GM23338 (cell line): ENCODE measurements around the gene FBF1. TPM values are rescaled to one million over a fixed set of nuclear protein-coding genes. Genes with fewer than 3 reads are reported as not detected.

Source experiments
- ATAC-seq: fragments of 200-7000 bp; cut with Tn5 transposase; 3 replicates; pipeline ENCODE4 v1.9.1; 2020
- DNase-seq: peaks from one replicate; pipeline ENCODE4 v3.0.0-alpha.2; 2015; ENCODE audit warnings: low spot score
- H2AFZ ChIP-seq: fragments of 200-600 bp; sonication (generic); 2 replicates; pipeline ENCODE4 v1.8.0; 2016; ENCODE audit warnings: antibody characterized with exemption, mild to moderate bottlenecking, moderate library complexity
- H3F3A ChIP-seq: fragments of 200-600 bp; sonication (generic); replicated peaks from 2 replicates; pipeline ENCODE4 v1.8.0; 2017; ENCODE audit warnings: antibody characterized with exemption, mixed run types, low read depth
- H3K27ac ChIP-seq: fragments of 200-600 bp; sonication (generic); 2 replicates; pipeline ENCODE4 v1.6.1; 2016; ENCODE audit warnings: low read depth
- H3K27me3 ChIP-seq: fragments of 200-600 bp; sonication (generic); 2 replicates; pipeline ENCODE4 v1.8.0; 2016; ENCODE audit warnings: mild to moderate bottlenecking, mixed run types, moderate library complexity; ENCODE audit not compliant: insufficient read depth
- H3K36me3 ChIP-seq: fragments of 200-600 bp; sonication (generic); 2 replicates; pipeline ENCODE4 v1.8.0; 2016; ENCODE audit warnings: mild to moderate bottlenecking; ENCODE audit not compliant: insufficient read depth
- H3K4me1 ChIP-seq: fragments of 200-600 bp; sonication (generic); 2 replicates; pipeline ENCODE4 v1.8.0; 2016; ENCODE audit warnings: mild to moderate bottlenecking, moderate library complexity; ENCODE audit not compliant: insufficient read depth
- H3K4me2 ChIP-seq: fragments of 200-600 bp; sonication (generic); 2 replicates; pipeline ENCODE4 v1.7.1; 2017; ENCODE audit warnings: mixed run types
- H3K4me3 ChIP-seq: fragments of 200-600 bp; sonication (generic); 2 replicates; pipeline ENCODE4 v1.6.1; 2016; ENCODE audit warnings: mixed run types
- H3K79me2 ChIP-seq: fragments of 200-600 bp; sonication (generic); replicated peaks from 2 replicates; pipeline ENCODE4 v1.8.0; 2017; ENCODE audit warnings: mild to moderate bottlenecking; ENCODE audit not compliant: insufficient read depth
- H3K9me2 ChIP-seq: fragments of 200-600 bp; sonication (generic); 2 replicates; pipeline ENCODE4 v1.8.0; 2017; ENCODE audit not compliant: insufficient read depth
- H4K20me1 ChIP-seq: fragments of 200-600 bp; sonication (generic); replicated peaks from 2 replicates; pipeline ENCODE4 v1.8.0; 2017; ENCODE audit warnings: mild to moderate bottlenecking; ENCODE audit not compliant: insufficient read depth
- H3K27ac Mint-ChIP-seq: 2 replicates; pipeline ENCODE4 v1.8.0; 2020; ENCODE audit warnings: inconsistent platforms, mild to moderate bottlenecking, moderate library complexity, mixed read lengths
- H3K27me3 Mint-ChIP-seq: 3 replicates; pipeline ENCODE4 v1.8.0; 2022; ENCODE audit warnings: low read depth, mild to moderate bottlenecking, moderate library complexity, mixed read lengths, inconsistent platforms; ENCODE audit not compliant: insufficient read depth, poor library complexity
- H3K36me3 Mint-ChIP-seq: 3 replicates; pipeline ENCODE4 v1.8.0; 2021; ENCODE audit warnings: low read depth, mild to moderate bottlenecking, inconsistent platforms, moderate library complexity, mixed read lengths
- H3K4me1 Mint-ChIP-seq: 3 replicates; pipeline ENCODE4 v1.8.0; 2020; ENCODE audit warnings: mild to moderate bottlenecking, inconsistent platforms, mixed read lengths
- H3K4me3 Mint-ChIP-seq: 3 replicates; pipeline ENCODE4 v1.8.0; 2021; ENCODE audit warnings: moderate library complexity, mild to moderate bottlenecking, inconsistent platforms, mixed read lengths
- H3K9me3 Mint-ChIP-seq: 3 replicates; pipeline ENCODE4 v1.8.0; 2020; ENCODE audit warnings: moderate library complexity, mild to moderate bottlenecking, inconsistent platforms, mixed read lengths
- CREB1 ChIP-seq: fragments of 250-450 bp; sonication (Bioruptor Pico); IDR thresholded peaks from 2 replicates; pipeline ENCODE4 v1.5.0; 2020; ENCODE audit warnings: low read depth, mild to moderate bottlenecking, moderate library complexity
- EZH2 ChIP-seq: fragments of 200-600 bp; sonication (generic); IDR thresholded peaks from one replicate; pipeline ENCODE4 v1.8.0; 2017; ENCODE audit warnings: antibody characterized with exemption, mild to moderate bottlenecking, low read depth; ENCODE audit not compliant: unreplicated experiment
- EZH2phosphoT487 ChIP-seq: fragments of 200-600 bp; sonication (generic); IDR thresholded peaks from one replicate; pipeline ENCODE4 v1.8.1; 2018; ENCODE audit warnings: antibody characterized with exemption; ENCODE audit not compliant: unreplicated experiment
- JUNB ChIP-seq: IDR thresholded peaks from one replicate; pipeline ENCODE4 v1.6.1; 2016; ENCODE audit warnings: antibody characterized with exemption; ENCODE audit not compliant: unreplicated experiment
- NANOG ChIP-seq: IDR thresholded peaks from 2 replicates; pipeline ENCODE4 v1.6.1; 2016; ENCODE audit warnings: antibody characterized with exemption, borderline replicate concordance
- POLR2AphosphoS5 ChIP-seq: IDR thresholded peaks from 2 replicates; pipeline ENCODE4 v1.6.1; 2016; ENCODE audit warnings: antibody characterized with exemption, low read depth
- STAT1 ChIP-seq: IDR thresholded peaks from one replicate; pipeline ENCODE4 v1.6.1; 2016; ENCODE audit warnings: antibody characterized with exemption; ENCODE audit not compliant: unreplicated experiment
- ZNF114 ChIP-seq: fragments of 250-450 bp; sonication (Bioruptor Pico); IDR thresholded peaks from 2 replicates; pipeline ENCODE4 v1.5.0; 2020; ENCODE audit warnings: mild to moderate bottlenecking, moderate library complexity
- ZNF331 ChIP-seq: fragments of 250-450 bp; sonication (Bioruptor Pico); IDR thresholded peaks from 2 replicates; pipeline ENCODE4 v1.5.0; 2020; ENCODE audit warnings: low read depth, mild to moderate bottlenecking, moderate library complexity
- polyA plus RNA-seq: library from polyadenylated mRNA; unstranded; fragments of >200 nt; fragmentation: Nextera tagmentation; extraction: Ambion mirVana; gene quantifications from 2 replicates; pipeline ENCODE4 v1.2.1, GENCODE V29; 2016
- total RNA-seq: library from RNA; depleted of rRNA; stranded (reverse); fragments of >200 nt; shearing (Covaris generic); gene quantifications from 2 replicates; pipeline ENCODE4 v1.2.3, GENCODE V29; 2014
- TF ChIP-seq, protein P1 (sequence below): IDR thresholded peaks from 2 replicates; pipeline ENCODE4 v1.6.1; 2016; ENCODE audit warnings: antibody characterized with exemption
- TF ChIP-seq, protein P2 (sequence below): fragments of 250-450 bp; sonication (Bioruptor Pico); IDR thresholded peaks from 2 replicates; pipeline ENCODE4 v1.5.0; 2020; ENCODE audit warnings: mild to moderate bottlenecking, moderate library complexity
- TF ChIP-seq, protein P3 (sequence below), 2 experiments: fragments of 200-600 bp in 1 of 2; sonication (generic) in 1 of 2; conservative IDR thresholded peaks; 2 replicates each; pipeline versions ENCODE4 v1.5.1 to v1.6.1; 2016 to 2017; ENCODE audit warnings: antibody characterized with exemption in 2 of 2, low read depth in 2 of 2, mild to moderate bottlenecking in 2 of 2, moderate library complexity in 1 of 2
- TF ChIP-seq, protein P4 (sequence below): IDR thresholded peaks from one replicate; pipeline ENCODE4 v1.6.1; 2018; ENCODE audit warnings: antibody characterized with exemption; ENCODE audit not compliant: unreplicated experiment

The FBF1 gene
- total and polyA plus RNA-seq, 2 experiments from 2014 or later: 8.8 to 11.8 TPM

DNA sequence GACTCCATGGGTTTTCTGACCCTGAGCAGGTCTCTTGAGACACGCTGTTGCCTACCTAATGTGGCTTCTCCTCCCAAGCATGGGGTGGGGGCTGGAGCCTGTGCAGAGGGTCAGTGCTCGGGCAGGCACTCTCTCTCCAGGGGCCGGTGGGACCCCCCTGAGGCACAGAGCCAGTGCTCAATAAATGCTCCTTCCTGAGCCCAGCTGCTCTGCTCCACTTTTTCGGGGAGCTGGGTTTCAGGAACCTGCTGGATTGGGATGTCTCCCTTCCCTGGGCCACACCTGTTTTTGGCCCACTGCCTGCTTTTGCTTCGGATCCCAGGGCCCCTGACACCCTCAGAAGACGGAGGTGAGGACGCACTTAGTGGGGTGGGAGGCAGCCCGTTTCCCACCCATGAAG, 42.8 kb downstream of the FBF1 start:
- Mint-ChIP-seq H3K4me3 (peak overlapping the region; percentile 83), H3K36me3 (peaks cover 47% of the 10 kb centered on the region), H3K4me1 (peaks cover 26% of the 10 kb centered on the region), H3K9me3 (no peaks in the 10 kb centered on the region), H3K27me3 (peaks cover 10% of the 10 kb centered on the region), H3K27ac (0 out of 2 replicates have a peak overlapping the region, but pooled peaks have one; percentile 81)
- Histone ChIP-seq H3K9me2 (no peaks in the 10 kb centered on the region), H4K20me1 (no peaks in the 10 kb centered on the region; the same call in 1 of the 2 replicates), H3K27ac (peak overlapping the region; percentile 81; the same call in 1 of the 2 replicates), H3K4me1 (peaks cover 18% of the 10 kb centered on the region; the same call in 1 of the 2 replicates), H3K4me3 (no peak overlapping the region), H3K4me2 (no peak overlapping the region), H2AFZ (no peak overlapping the region), H3K27me3 (no peaks in the 10 kb centered on the region), H3F3A (peaks cover 35% of the 10 kb centered on the region), H3K36me3 (peaks cover 13% of the 10 kb centered on the region), H3K79me2 (peaks cover 20% of the 10 kb centered on the region)
- no peak for DNase-seq
- no peak for ATAC-seq
- TF ChIP-seq POLR2AphosphoS5 (no peak), EZH2phosphoT487 (no peak), EZH2 (no peak), NANOG (no peak), CREB1 (CRISPR knock-in tag) (no peak), JUNB (no peak), ZNF331 (CRISPR knock-in tag) (no peak), STAT1 (no peak), ZNF114 (CRISPR knock-in tag) (no peak)
- TF ChIP-seq, protein P1, sequence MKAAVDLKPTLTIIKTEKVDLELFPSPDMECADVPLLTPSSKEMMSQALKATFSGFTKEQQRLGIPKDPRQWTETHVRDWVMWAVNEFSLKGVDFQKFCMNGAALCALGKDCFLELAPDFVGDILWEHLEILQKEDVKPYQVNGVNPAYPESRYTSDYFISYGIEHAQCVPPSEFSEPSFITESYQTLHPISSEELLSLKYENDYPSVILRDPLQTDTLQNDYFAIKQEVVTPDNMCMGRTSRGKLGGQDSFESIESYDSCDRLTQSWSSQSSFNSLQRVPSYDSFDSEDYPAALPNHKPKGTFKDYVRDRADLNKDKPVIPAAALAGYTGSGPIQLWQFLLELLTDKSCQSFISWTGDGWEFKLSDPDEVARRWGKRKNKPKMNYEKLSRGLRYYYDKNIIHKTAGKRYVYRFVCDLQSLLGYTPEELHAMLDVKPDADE: no peak
- TF ChIP-seq, protein P2, sequence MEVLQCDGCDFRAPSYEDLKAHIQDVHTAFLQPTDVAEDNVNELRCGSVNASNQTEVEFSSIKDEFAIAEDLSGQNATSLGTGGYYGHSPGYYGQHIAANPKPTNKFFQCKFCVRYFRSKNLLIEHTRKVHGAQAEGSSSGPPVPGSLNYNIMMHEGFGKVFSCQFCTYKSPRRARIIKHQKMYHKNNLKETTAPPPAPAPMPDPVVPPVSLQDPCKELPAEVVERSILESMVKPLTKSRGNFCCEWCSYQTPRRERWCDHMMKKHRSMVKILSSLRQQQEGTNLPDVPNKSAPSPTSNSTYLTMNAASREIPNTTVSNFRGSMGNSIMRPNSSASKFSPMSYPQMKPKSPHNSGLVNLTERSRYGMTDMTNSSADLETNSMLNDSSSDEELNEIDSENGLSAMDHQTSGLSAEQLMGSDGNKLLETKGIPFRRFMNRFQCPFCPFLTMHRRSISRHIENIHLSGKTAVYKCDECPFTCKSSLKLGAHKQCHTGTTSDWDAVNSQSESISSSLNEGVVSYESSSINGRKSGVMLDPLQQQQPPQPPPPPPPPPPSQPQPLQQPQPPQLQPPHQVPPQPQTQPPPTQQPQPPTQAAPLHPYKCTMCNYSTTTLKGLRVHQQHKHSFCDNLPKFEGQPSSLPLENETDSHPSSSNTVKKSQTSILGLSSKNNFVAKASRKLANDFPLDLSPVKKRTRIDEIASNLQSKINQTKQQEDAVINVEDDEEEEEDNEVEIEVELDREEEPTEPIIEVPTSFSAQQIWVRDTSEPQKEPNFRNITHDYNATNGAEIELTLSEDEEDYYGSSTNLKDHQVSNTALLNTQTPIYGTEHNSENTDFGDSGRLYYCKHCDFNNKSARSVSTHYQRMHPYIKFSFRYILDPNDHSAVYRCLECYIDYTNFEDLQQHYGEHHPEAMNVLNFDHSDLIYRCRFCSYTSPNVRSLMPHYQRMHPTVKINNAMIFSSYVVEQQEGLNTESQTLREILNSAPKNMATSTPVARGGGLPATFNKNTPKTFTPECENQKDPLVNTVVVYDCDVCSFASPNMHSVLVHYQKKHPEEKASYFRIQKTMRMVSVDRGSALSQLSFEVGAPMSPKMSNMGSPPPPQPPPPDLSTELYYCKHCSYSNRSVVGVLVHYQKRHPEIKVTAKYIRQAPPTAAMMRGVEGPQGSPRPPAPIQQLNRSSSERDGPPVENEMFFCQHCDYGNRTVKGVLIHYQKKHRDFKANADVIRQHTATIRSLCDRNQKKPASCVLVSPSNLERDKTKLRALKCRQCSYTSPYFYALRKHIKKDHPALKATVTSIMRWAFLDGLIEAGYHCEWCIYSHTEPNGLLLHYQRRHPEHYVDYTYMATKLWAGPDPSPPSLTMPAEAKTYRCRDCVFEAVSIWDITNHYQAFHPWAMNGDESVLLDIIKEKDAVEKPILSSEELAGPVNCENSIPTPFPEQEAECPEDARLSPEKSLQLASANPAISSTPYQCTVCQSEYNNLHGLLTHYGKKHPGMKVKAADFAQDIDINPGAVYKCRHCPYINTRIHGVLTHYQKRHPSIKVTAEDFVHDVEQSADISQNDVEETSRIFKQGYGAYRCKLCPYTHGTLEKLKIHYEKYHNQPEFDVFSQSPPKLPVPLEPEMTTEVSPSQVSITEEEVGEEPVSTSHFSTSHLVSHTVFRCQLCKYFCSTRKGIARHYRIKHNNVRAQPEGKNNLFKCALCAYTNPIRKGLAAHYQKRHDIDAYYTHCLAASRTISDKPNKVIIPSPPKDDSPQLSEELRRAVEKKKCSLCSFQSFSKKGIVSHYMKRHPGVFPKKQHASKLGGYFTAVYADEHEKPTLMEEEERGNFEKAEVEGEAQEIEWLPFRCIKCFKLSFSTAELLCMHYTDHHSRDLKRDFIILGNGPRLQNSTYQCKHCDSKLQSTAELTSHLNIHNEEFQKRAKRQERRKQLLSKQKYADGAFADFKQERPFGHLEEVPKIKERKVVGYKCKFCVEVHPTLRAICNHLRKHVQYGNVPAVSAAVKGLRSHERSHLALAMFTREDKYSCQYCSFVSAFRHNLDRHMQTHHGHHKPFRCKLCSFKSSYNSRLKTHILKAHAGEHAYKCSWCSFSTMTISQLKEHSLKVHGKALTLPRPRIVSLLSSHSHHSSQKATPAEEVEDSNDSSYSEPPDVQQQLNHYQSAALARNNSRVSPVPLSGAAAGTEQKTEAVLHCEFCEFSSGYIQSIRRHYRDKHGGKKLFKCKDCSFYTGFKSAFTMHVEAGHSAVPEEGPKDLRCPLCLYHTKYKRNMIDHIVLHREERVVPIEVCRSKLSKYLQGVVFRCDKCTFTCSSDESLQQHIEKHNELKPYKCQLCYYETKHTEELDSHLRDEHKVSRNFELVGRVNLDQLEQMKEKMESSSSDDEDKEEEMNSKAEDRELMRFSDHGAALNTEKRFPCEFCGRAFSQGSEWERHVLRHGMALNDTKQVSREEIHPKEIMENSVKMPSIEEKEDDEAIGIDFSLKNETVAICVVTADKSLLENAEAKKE (CRISPR knock-in tag): no peak
- TF ChIP-seq, protein P3, sequence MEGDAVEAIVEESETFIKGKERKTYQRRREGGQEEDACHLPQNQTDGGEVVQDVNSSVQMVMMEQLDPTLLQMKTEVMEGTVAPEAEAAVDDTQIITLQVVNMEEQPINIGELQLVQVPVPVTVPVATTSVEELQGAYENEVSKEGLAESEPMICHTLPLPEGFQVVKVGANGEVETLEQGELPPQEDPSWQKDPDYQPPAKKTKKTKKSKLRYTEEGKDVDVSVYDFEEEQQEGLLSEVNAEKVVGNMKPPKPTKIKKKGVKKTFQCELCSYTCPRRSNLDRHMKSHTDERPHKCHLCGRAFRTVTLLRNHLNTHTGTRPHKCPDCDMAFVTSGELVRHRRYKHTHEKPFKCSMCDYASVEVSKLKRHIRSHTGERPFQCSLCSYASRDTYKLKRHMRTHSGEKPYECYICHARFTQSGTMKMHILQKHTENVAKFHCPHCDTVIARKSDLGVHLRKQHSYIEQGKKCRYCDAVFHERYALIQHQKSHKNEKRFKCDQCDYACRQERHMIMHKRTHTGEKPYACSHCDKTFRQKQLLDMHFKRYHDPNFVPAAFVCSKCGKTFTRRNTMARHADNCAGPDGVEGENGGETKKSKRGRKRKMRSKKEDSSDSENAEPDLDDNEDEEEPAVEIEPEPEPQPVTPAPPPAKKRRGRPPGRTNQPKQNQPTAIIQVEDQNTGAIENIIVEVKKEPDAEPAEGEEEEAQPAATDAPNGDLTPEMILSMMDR (conservative IDR thresholded peaks at IDR 0.05; ENCODE audit: low read depth in 2 of 2): no peak
- TF ChIP-seq, protein P4, sequence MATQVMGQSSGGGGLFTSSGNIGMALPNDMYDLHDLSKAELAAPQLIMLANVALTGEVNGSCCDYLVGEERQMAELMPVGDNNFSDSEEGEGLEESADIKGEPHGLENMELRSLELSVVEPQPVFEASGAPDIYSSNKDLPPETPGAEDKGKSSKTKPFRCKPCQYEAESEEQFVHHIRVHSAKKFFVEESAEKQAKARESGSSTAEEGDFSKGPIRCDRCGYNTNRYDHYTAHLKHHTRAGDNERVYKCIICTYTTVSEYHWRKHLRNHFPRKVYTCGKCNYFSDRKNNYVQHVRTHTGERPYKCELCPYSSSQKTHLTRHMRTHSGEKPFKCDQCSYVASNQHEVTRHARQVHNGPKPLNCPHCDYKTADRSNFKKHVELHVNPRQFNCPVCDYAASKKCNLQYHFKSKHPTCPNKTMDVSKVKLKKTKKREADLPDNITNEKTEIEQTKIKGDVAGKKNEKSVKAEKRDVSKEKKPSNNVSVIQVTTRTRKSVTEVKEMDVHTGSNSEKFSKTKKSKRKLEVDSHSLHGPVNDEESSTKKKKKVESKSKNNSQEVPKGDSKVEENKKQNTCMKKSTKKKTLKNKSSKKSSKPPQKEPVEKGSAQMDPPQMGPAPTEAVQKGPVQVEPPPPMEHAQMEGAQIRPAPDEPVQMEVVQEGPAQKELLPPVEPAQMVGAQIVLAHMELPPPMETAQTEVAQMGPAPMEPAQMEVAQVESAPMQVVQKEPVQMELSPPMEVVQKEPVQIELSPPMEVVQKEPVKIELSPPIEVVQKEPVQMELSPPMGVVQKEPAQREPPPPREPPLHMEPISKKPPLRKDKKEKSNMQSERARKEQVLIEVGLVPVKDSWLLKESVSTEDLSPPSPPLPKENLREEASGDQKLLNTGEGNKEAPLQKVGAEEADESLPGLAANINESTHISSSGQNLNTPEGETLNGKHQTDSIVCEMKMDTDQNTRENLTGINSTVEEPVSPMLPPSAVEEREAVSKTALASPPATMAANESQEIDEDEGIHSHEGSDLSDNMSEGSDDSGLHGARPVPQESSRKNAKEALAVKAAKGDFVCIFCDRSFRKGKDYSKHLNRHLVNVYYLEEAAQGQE: no peak
